Neural crest cell (in vitro differentiated cells): ENCODE measurements around the gene C1QTNF8. TPM values are rescaled to one million over a fixed set of nuclear protein-coding genes. Genes with fewer than 3 reads are reported as not detected.

Experiments used
- DNase-seq: peaks from one replicate; pipeline ENCODE4 v3.0.0; 2021; ENCODE audit warnings: low read depth, mixed read lengths, low spot score
- H3K27ac Mint-ChIP-seq: one replicate; pipeline ENCODE4 v1.8.0; 2021; ENCODE audit warnings: mild to moderate bottlenecking, mixed read lengths; ENCODE audit not compliant: unreplicated experiment
- H3K27me3 Mint-ChIP-seq: 2 replicates; pipeline ENCODE4 v1.8.0; 2021; ENCODE audit warnings: low read depth, mild to moderate bottlenecking, mixed read lengths
- H3K36me3 Mint-ChIP-seq: 2 replicates; pipeline ENCODE4 v1.8.0; 2021; ENCODE audit warnings: low read depth, mild to moderate bottlenecking, mixed read lengths
- H3K4me1 Mint-ChIP-seq: 2 replicates; pipeline ENCODE4 v1.8.0; 2021; ENCODE audit warnings: mixed read lengths
- H3K4me3 Mint-ChIP-seq: one replicate; pipeline ENCODE4 v1.8.0; 2021; ENCODE audit warnings: mild to moderate bottlenecking, mixed read lengths
- H3K9me3 Mint-ChIP-seq: 2 replicates; pipeline ENCODE4 v1.8.0; 2021; ENCODE audit warnings: mixed read lengths
- total RNA-seq: library from RNA; stranded (reverse); gene quantifications from 2 replicates; pipeline ENCODE4 v1.2.1, GENCODE V29; 2021
- TF ChIP-seq, protein P1 (sequence below): fragments of 200-600 bp; sonication (generic); conservative IDR thresholded peaks from 2 replicates; pipeline ENCODE4 v1.5.0; 2021; ENCODE audit warnings: antibody characterized with exemption, mild to moderate bottlenecking

Gene C1QTNF8
- total RNA-seq, 1 donor from 2014 or later, result 0.19 TPM

DNA sequence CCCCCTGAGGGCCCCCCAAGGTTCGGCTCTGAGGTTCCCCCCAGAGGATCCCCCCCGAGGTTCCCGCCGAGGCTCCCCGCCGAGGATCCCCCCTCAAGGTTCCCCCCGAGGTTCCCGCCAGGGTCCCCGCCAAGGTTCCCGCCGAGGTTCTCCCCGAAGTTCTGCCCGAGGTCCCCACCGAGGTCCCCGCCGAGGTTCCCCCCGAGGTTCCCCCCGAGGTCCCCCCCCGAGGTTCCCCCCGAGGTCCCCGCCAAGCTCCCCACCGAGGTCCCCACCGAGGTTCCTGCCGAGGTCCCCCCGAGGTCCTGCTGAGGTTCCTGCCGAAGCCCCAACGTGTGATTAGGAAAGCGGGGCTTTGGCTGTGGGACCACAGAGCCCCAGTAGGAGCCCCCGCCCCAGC is 55.7 kb downstream of the C1QTNF8 start:
- TF ChIP-seq, protein P1, sequence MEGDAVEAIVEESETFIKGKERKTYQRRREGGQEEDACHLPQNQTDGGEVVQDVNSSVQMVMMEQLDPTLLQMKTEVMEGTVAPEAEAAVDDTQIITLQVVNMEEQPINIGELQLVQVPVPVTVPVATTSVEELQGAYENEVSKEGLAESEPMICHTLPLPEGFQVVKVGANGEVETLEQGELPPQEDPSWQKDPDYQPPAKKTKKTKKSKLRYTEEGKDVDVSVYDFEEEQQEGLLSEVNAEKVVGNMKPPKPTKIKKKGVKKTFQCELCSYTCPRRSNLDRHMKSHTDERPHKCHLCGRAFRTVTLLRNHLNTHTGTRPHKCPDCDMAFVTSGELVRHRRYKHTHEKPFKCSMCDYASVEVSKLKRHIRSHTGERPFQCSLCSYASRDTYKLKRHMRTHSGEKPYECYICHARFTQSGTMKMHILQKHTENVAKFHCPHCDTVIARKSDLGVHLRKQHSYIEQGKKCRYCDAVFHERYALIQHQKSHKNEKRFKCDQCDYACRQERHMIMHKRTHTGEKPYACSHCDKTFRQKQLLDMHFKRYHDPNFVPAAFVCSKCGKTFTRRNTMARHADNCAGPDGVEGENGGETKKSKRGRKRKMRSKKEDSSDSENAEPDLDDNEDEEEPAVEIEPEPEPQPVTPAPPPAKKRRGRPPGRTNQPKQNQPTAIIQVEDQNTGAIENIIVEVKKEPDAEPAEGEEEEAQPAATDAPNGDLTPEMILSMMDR, result no peak
- H3K36me3 Mint-ChIP-seq, result no peaks in the 10 kb centered on the region
- H3K27me3 Mint-ChIP-seq, result peaks cover 2% of the 10 kb centered on the region
- DNase-seq, result no peak
- H3K4me3 Mint-ChIP-seq, result no peak overlapping the region
- no peaks in the 10 kb centered on the region for H3K9me3 Mint-ChIP-seq
- H3K27ac Mint-ChIP-seq, result no peak overlapping the region
- H3K4me1 Mint-ChIP-seq, result peaks cover 3% of the 10 kb centered on the region

DNA sequence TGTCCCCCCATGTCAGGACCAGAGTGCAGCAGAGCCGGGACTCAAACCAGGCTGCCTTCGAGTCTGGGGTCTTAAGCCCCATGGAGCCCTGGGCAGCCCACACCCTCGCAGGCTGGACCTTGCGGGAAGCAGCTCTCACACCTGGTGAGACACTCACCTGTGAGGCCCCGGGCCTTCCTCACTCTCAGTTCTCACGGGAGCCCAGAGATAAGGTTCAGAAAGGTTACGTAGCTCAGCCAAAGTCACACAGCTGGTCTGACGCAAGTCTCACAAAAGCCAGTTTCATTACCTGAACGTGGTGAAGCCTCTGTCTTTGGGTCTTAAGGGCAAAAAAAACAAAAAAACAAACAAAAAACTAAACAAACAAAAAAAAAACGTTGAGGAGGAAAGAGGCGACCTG is 56.3 kb downstream of the C1QTNF8 start:
- Mint-ChIP-seq H3K9me3 (no peaks in the 10 kb centered on the region), H3K4me3 (no peak overlapping the region), H3K4me1 (peaks cover 3% of the 10 kb centered on the region), H3K27ac (no peak overlapping the region), H3K27me3 (peaks cover 2% of the 10 kb centered on the region), H3K36me3 (no peaks in the 10 kb centered on the region)
- DNase-seq, result no peak
- TF ChIP-seq, protein P1, result no peak

DNA sequence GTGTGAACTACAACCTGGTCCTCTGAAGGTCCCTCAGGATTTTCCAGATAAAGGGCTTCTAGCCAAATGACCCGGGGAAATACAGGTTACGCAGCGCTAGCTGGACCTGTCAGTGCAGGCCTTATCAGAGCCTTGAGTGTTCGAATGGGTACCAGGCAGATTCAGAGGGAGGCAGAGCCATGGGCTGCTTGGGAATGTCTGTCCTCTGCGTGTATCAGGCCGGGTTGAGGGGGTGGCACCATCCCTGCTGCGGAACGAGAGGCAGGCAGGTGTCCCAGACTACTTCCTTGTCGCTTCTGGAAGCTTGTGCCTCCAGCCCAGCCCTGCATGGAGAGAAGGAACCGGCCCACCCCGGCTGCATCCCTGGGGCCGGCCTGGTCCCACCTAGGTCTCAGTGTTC is 57.1 kb downstream of the C1QTNF8 start:
- no peaks in the 10 kb centered on the region for H3K36me3 Mint-ChIP-seq
- peaks cover 3% of the 10 kb centered on the region for H3K4me1 Mint-ChIP-seq
- H3K27ac Mint-ChIP-seq, result no peak overlapping the region
- DNase-seq, result no peak
- TF ChIP-seq, protein P1, result no peak
- H3K27me3 Mint-ChIP-seq, result peaks cover 2% of the 10 kb centered on the region
- H3K9me3 Mint-ChIP-seq, result no peaks in the 10 kb centered on the region
- no peak overlapping the region for H3K4me3 Mint-ChIP-seq

Other genes with a start within 250 kb of the C1QTNF8 start
- 16.0 and 19.4 TPM in 2 replicates for gene LMF1, start 125.3 kb downstream of the C1QTNF8 start, total RNA-seq
- gene SOX8, start 114.5 kb downstream of the C1QTNF8 start, total RNA-seq, result 19.4 and 19.8 TPM in 2 replicates
- not detected in 2 replicates for gene SSTR5, start 23.5 kb downstream of the C1QTNF8 start, total RNA-seq
- 10.7 and 13.2 TPM in 2 replicates for gene CACNA1H, start 56.9 kb upstream of the C1QTNF8 start, total RNA-seq
- not detected in 2 replicates for gene TPSG1, start 129.0 kb upstream of the C1QTNF8 start, total RNA-seq
- gene TPSB2, start 133.9 kb upstream of the C1QTNF8 start, total RNA-seq, result not detected in 2 replicates
- not detected in 2 replicates for gene TPSAB1, start 144.5 kb upstream of the C1QTNF8 start, total RNA-seq
- not detected in 2 replicates for gene TPSD1, start 159.8 kb upstream of the C1QTNF8 start, total RNA-seq
- gene UBE2I, start 213.4 kb upstream of the C1QTNF8 start, total RNA-seq, result 301 and 311 TPM in 2 replicates
- 3.4 and 4.0 TPM in 2 replicates for gene BAIAP3, start 237.4 kb upstream of the C1QTNF8 start, total RNA-seq